Measurements from ENCODE around the gene SAMD10. TPM values are rescaled to one million over a fixed set of nuclear protein-coding genes. Genes with fewer than 3 reads are reported as not detected.
A peak's percentile ranks its signal among the peaks of the same experiment; 100 is the strongest.

SAMD10 gene
- polyA plus RNA-seq, 3 donors, result 0.34 to 2.4 (median 0.67) TPM

GRCh38 chr20:64024141-64024990 lies 44.9 kb upstream of the SAMD10 start:
- no peak overlapping the region for H3K4me3 ChIP-seq (replicated peaks in 1 of 3; ENCODE audit: low read depth in 2 of 3, low read length in 3 of 3)
- no peak for DNase-seq
- TF ChIP-seq CTCF (IDR thresholded peaks at IDR 0.05), result no peak
- Mint-ChIP-seq H3K27me3 (ENCODE audit: low read depth in 3 of 3) (peaks cover 0 to 3% (median 0%) of the 10 kb centered on the region in 3 donors), H3K27ac (peak overlapping the region in 2 of 7 donors; percentile 21 to 23), H3K4me1 (peaks cover 5% of the 10 kb centered on the region), H3K4me3 (no peak overlapping the region), H3K36me3 (peaks cover 84 to 100% of the 10 kb centered on the region in 2 donors), H3K9me3 (no peaks in the 10 kb centered on the region)
- H3K9ac ChIP-seq (ENCODE audit: insufficient read depth, low read length, poor library complexity, severe bottlenecking), result no peak overlapping the region
- H3K4me2 ChIP-seq (replicated peaks; ENCODE audit: extremely low read depth, low read length, poor library complexity, severe bottlenecking), result no peak overlapping the region
- H3K79me2 ChIP-seq (ENCODE audit: insufficient read depth, low read length), result no peaks in the 10 kb centered on the region
- H3K27me3 ChIP-seq (ENCODE audit: control insufficient read depth in 2 of 2, insufficient read depth in 2 of 2, low read length in 2 of 2), result no peaks in the 10 kb centered on the region
- 100% methylated on average over 6 of the region's 17 CpGs for WGBS (ENCODE audit: insufficient coverage)
- H3K4me1 ChIP-seq (ENCODE audit: control insufficient read depth in 1 of 2, insufficient read depth in 2 of 2, low read length in 2 of 2), result no peaks in the 10 kb centered on the region
- H3K27ac ChIP-seq (ENCODE audit: low read depth in 1 of 2, low read length in 2 of 2), result no peak overlapping the region
- H3K9me3 ChIP-seq (replicated peaks in 1 of 2; ENCODE audit: control insufficient read depth in 1 of 2, insufficient read depth in 1 of 2, low read length in 2 of 2), result no peaks in the 10 kb centered on the region
- peaks cover 15% of the 10 kb centered on the region for H4K20me1 ChIP-seq (ENCODE audit: insufficient read depth, low read length)
- peaks cover 85 to 99% of the 10 kb centered on the region in 2 donors for H3K36me3 ChIP-seq (replicated peaks in 1 of 2; ENCODE audit: control insufficient read depth in 1 of 2, insufficient read depth in 2 of 2, low read length in 2 of 2)
- intact Hi-C loops (cut with micrococcal nuclease), result no loop called here
- no peak overlapping the region for H2AFZ ChIP-seq (ENCODE audit: insufficient read depth, low read depth, low read length, poor library complexity, severe bottlenecking)

- Histone ChIP-seq H3K79me2 (ENCODE audit: insufficient read depth, low read length) (no peaks in the 10 kb centered on the region), H3K9ac (ENCODE audit: insufficient read depth, low read length, poor library complexity, severe bottlenecking) (no peak overlapping the region), H3K4me2 (replicated peaks; ENCODE audit: extremely low read depth, low read length, poor library complexity, severe bottlenecking) (no peak overlapping the region), H3K4me3 (replicated peaks in 1 of 3; ENCODE audit: low read depth in 2 of 3, low read length in 3 of 3) (no peak overlapping the region), H3K27me3 (ENCODE audit: control insufficient read depth in 2 of 2, insufficient read depth in 2 of 2, low read length in 2 of 2) (no peaks in the 10 kb centered on the region), H3K4me1 (ENCODE audit: control insufficient read depth in 1 of 2, insufficient read depth in 2 of 2, low read length in 2 of 2) (no peaks in the 10 kb centered on the region), H4K20me1 (ENCODE audit: insufficient read depth, low read length) (peaks cover 17% of the 10 kb centered on the region), H2AFZ (ENCODE audit: insufficient read depth, low read depth, low read length, poor library complexity, severe bottlenecking) (no peak overlapping the region), H3K27ac (ENCODE audit: low read depth in 1 of 2, low read length in 2 of 2) (no peak overlapping the region), H3K36me3 (replicated peaks in 1 of 2; ENCODE audit: control insufficient read depth in 1 of 2, insufficient read depth in 2 of 2, low read length in 2 of 2) (peaks cover 82 to 99% of the 10 kb centered on the region in 2 donors), H3K9me3 (replicated peaks in 1 of 2; ENCODE audit: control insufficient read depth in 1 of 2, insufficient read depth in 1 of 2, low read length in 2 of 2) (no peaks in the 10 kb centered on the region)
- H3K4me3 Mint-ChIP-seq, result no peak overlapping the region
- H3K4me1 Mint-ChIP-seq, result peaks cover 5% of the 10 kb centered on the region
- no peaks in the 10 kb centered on the region for H3K9me3 Mint-ChIP-seq
- intact Hi-C loops (cut with micrococcal nuclease), result no loop called here
- H3K36me3 Mint-ChIP-seq, result peaks cover 84 to 100% of the 10 kb centered on the region in 2 donors
- H3K27me3 Mint-ChIP-seq (ENCODE audit: low read depth in 3 of 3), result peaks cover 0 to 3% (median 0%) of the 10 kb centered on the region in 3 donors
- TF ChIP-seq CTCF (IDR thresholded peaks at IDR 0.05), result no peak
- no peak overlapping the region for H3K27ac Mint-ChIP-seq
- 99% methylated on average over 11 of the region's 15 CpGs for WGBS (ENCODE audit: insufficient coverage)
- DNase-seq, result no peak
These were observed 44.1 kb upstream of the SAMD10 start for GRCh38 chr20:64023361-64024140.
